ENCODE data around the gene SNAPIN.

Gene SNAPIN

GRCh38 chr1:153658400-153659174 is at the start of gene SNAPIN:
SNAPIN (plus strand) TSS chr1:153658703; CDS start chr1:153658744, 41 bp downstream.
- TF ChIP-seq CTCF (IDR thresholded peaks at IDR 0.05; ENCODE audit: borderline replicate concordance, insufficient read depth, low read depth, low read length): no peak

GRCh38 chr1:153608742-153609584 is 49.5 kb upstream of the SNAPIN start:
- TF ChIP-seq CTCF (IDR thresholded peaks at IDR 0.05; ENCODE audit: borderline replicate concordance, insufficient read depth, low read depth, low read length): no peak
- no peak overlapping the region for H3K4me3 ChIP-seq (ENCODE audit: low read depth, low read length)

More at GRCh38 chr1:153658400-153659174, at the start of gene SNAPIN:
- H3K4me3 ChIP-seq (ENCODE audit: low read depth, low read length): peak within 1 kb of the TSS; percentile 64

- no peak overlapping the region for H3K4me3 ChIP-seq (ENCODE audit: low read depth, low read length)
These were observed 49.0 kb upstream of the SNAPIN start for GRCh38 chr1:153609585-153609907.

GRCh38 chr1:153610334-153610733 is 48.2 kb upstream of the SNAPIN start:
- TF ChIP-seq CTCF (IDR thresholded peaks at IDR 0.05; ENCODE audit: borderline replicate concordance, insufficient read depth, low read depth, low read length): no peak
- H3K4me3 ChIP-seq (ENCODE audit: low read depth, low read length): no peak overlapping the region

More at GRCh38 chr1:153609585-153609907, 49.0 kb upstream of the SNAPIN start:
- no peak for TF ChIP-seq CTCF (IDR thresholded peaks at IDR 0.05; ENCODE audit: borderline replicate concordance, insufficient read depth, low read depth, low read length)

- H3K4me3 ChIP-seq (ENCODE audit: low read depth, low read length): no peak overlapping the region
- no peak for TF ChIP-seq CTCF (IDR thresholded peaks at IDR 0.05; ENCODE audit: borderline replicate concordance, insufficient read depth, low read depth, low read length)
These were observed 47.6 kb upstream of the SNAPIN start for GRCh38 chr1:153610811-153611301.

- H3K4me3 ChIP-seq (ENCODE audit: low read depth, low read length): no peak overlapping the region
- no peak for TF ChIP-seq CTCF (IDR thresholded peaks at IDR 0.05; ENCODE audit: borderline replicate concordance, insufficient read depth, low read depth, low read length)
These were observed 47.1 kb upstream of the SNAPIN start for GRCh38 chr1:153611356-153611755.
